NCI-H446 (cell line): ENCODE results near the gene LZTS2.
A peak's percentile ranks its signal among the peaks of the same experiment; 100 is the strongest.
"Not testable (repeated sequence)": the region's sequence is repeated elsewhere in the genome, so short reads cannot be mapped to it uniquely, and the experiment has no call there.

Experiments used
- DNase-seq, 2 experiments: peaks; one replicate each; lab custom pipeline; 2025; lab: John Stamatoyannopoulos, UW

Gene LZTS2, protein sequence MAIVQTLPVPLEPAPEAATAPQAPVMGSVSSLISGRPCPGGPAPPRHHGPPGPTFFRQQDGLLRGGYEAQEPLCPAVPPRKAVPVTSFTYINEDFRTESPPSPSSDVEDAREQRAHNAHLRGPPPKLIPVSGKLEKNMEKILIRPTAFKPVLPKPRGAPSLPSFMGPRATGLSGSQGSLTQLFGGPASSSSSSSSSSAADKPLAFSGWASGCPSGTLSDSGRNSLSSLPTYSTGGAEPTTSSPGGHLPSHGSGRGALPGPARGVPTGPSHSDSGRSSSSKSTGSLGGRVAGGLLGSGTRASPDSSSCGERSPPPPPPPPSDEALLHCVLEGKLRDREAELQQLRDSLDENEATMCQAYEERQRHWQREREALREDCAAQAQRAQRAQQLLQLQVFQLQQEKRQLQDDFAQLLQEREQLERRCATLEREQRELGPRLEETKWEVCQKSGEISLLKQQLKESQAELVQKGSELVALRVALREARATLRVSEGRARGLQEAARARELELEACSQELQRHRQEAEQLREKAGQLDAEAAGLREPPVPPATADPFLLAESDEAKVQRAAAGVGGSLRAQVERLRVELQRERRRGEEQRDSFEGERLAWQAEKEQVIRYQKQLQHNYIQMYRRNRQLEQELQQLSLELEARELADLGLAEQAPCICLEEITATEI

GRCh38 chr10:100999742-101000126 lies at the start of gene LZTS2:
Gene LZTS2 (plus strand): TSS chr10:100999808. CDS start chr10:101002539, 2,731 bp downstream.
- DNase-seq, result no peak

DNA sequence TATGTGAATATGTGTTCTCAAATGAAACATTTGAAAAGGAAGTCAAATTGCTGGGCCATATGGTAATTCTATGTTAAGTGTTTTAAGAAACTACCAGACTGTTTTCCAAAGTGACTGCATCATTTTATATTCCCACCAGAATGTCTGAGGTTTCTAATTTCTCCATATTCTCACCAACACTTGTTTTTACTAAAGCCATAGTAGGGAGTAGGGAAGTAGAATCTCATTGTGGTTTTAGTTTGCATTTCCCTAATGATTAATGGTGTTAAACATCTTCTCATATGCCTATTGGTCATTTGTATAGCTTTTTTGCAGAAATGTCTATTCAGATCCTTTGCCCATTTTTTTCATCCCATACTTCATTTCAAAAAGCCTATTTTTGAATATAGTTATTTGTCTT lies 39.4 kb upstream of the LZTS2 start:
- DNase-seq, result no peak

GRCh38 chr10:100962351-100963080 lies 37.1 kb upstream of the LZTS2 start:
- no peak for DNase-seq

GRCh38 chr10:100963826-100964225 lies 35.8 kb upstream of the LZTS2 start:
- DNase-seq, result no peak

- DNase-seq, result no peak
Measured at GRCh38 chr10:100965820-100966219, 33.8 kb upstream of the LZTS2 start.

- no peak for DNase-seq
Measured at GRCh38 chr10:100966887-100967286, 32.7 kb upstream of the LZTS2 start.

GRCh38 chr10:100967332-100967731 lies 32.3 kb upstream of the LZTS2 start:
- no peak for DNase-seq

DNA sequence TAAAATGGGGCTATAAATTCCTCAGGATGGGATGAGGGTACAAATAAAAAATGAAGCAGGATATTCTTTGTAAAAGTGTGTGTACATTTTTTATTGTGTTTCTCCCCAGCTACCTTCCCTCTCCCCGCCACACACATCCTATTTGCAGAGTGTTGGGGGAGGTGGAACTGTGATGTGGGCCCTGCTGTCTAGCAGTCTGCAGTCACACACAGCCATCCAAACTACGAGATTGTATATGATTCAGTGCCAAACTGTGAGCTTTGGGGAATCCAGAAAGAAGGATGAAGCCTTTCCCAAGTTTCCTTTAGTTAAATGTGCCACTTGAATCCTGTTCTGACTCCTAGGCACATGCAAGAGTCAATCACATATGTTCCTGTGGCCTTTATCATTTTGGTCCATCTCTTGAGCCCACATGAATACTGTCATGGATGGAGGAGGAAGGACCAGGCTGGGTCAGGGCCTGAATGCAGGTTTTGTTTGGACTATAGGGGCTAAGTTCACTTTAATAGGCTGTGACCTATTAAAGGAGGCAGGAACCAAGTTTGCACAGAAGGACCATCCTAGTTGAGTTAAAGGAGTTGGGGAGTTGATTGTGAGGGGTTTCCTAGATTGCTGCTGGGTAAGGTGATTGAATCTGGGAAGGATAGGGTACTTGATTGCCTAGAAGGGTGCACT lies 31.4 kb upstream of the LZTS2 start:
- DNase-seq, result no peak

GRCh38 chr10:100968863-100969186 lies 30.8 kb upstream of the LZTS2 start:
- DNase-seq, result no peak

- peak in 1 of 2 experiments; percentile 18 for DNase-seq
Measured at GRCh38 chr10:100969187-100970075, 30.2 kb upstream of the LZTS2 start, which contains the start of gene SEMA4G. Gene SEMA4G (plus strand): TSS chr10:100969504. CDS start chr10:100972913, 3,409 bp downstream.

DNA sequence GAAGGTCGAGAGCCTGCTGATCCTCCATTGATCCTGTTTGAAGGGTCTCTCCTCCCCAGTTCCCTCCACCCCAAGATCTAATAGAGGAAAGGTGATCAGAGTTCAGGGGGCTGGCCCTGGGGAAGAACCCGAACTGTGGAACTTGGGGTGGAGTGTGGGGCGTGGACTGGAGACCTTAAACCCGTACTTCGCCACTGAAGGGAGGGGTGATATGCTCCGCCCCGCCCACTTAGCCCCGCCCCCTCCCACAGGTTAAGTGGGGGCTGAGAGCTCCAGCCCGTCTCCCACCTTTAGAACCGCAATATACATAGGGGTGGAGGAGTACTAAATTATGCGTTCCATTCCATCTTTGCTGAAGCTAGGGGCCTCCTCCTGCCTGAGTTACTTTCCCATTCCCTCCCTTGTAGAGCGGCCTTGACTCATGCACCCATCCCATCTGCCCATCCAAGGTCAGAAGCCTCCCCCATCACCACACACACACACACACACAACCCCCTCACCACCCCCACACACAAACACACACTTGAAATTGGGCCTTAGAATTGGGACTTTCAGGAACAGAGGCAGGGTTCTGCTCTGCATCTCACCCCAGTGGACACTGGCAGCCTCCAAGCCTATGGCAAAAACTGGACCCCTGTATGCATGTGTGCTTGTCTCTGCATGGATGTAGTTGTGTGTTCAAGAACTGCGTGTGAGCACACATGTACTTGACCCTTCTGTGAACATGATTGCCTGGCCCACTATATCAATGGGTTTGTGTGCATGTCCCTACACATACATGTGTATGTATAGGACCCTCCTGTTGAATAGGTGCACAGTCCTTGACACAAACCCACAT lies 29.3 kb upstream of the LZTS2 start:
- no peak for DNase-seq

- no peak for DNase-seq
Measured at GRCh38 chr10:100970914-100971811, 28.4 kb upstream of the LZTS2 start.

- no peak for DNase-seq
Measured at GRCh38 chr10:100972115-100972903, 27.3 kb upstream of the LZTS2 start.

GRCh38 chr10:100972904-100973535 lies 26.6 kb upstream of the LZTS2 start:
- no peak for DNase-seq

- DNase-seq, result not testable (repeated sequence)
Measured at GRCh38 chr10:100975397-100975796, 24.2 kb upstream of the LZTS2 start.

- DNase-seq, result no peak
Measured at GRCh38 chr10:100976906-100977305, 22.7 kb upstream of the LZTS2 start.

DNA sequence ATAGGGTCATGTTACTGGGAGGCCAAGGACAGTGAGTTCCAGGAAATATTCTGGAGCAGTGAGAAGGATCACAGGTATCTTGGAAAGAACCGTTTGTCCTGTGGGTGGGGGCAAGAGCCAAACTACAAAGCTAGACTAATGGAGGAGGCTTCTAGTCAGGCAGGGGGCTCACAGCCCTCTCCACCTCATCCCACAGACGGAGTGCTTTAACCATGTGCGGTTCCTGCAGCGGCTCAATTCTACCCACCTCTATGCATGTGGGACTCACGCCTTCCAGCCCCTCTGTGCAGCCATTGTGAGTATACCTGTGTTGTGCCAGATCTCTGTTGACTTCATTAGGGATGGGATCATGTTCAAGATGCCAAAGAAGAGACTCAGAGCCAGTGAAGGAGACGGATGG lies 22.2 kb upstream of the LZTS2 start:
- no peak for DNase-seq
